HCT116 (cell line): ENCODE data around the gene RGS6. TPM values are rescaled to one million over a fixed set of nuclear protein-coding genes. Genes with fewer than 3 reads are reported as not detected.

Source experiments
- ATAC-seq: fragments of 200-7000 bp; cut with Tn5 transposase; 2 replicates; pipeline ENCODE4 v1.9.1; 2020; ENCODE audit warnings: mild to moderate bottlenecking, moderate library complexity
- BruUV-seq: library from RNA; stranded (reverse); fragments of 400-500 nt; replicated peaks from 2 replicates; lab custom pipeline; 2021; lab: Mats Ljungman, UMichigan
- CTCF ChIA-PET: fragments of 300-600 bp; sonication (Branson Sonifier 250); formaldehyde crosslinking; loops from one replicate; lab custom pipeline; 2021; ENCODE audit warnings: antibody characterized with exemption; lab: Charles Lee
- POLR2A ChIA-PET: fragments of 300-600, 350-600 bp; sonication (Branson Sonifier 250); formaldehyde crosslinking; loops from one replicate; lab custom pipeline; 2021; ENCODE audit warnings: antibody characterized with exemption; lab: Charles Lee
- RAD21 ChIA-PET, 2 experiments: fragments of 300-600 bp; sonication (Branson Sonifier 250); formaldehyde crosslinking; loops; one replicate each; lab custom pipeline; 2023; ENCODE audit warnings: low total read pairs in 2 of 2; ENCODE audit not compliant: uncharacterized antibody in 2 of 2, unreplicated experiment in 2 of 2, low non-redundant PET in 1 of 2; lab: Charles Lee
- DNase-seq: peaks from one replicate; pipeline ENCODE4 v3.0.0-alpha.2; 2010; ENCODE audit warnings: low read depth, low spot score
- H2AFZ ChIP-seq: fragments of 200-600 bp; shearing (Covaris generic), sonication (generic); 2 replicates; pipeline ENCODE4 v1.6.1; 2017; ENCODE audit warnings: low read depth, mixed run types, mixed read lengths, antibody characterized with exemption, low read length; ENCODE audit not compliant: poor library complexity, severe bottlenecking
- H3K27ac ChIP-seq: 2 replicates; pipeline ENCODE4 v1.5.1; 2012; ENCODE audit warnings: low read depth, low read length
- H3K27me3 ChIP-seq: fragments of 200-600 bp; sonication (generic); 2 replicates; pipeline ENCODE4 v1.6.1; 2016; ENCODE audit warnings: mixed run types, low read length, mixed read lengths; ENCODE audit not compliant: insufficient read depth
- H3K36me3 ChIP-seq, 2 experiments: fragments of 200-500 bp in 1 of 2; fragments of 200-600 bp in 1 of 2; sonication (Bioruptor generic) in 1 of 2; sonication (generic) in 1 of 2; 2 replicates each; pipeline versions ENCODE4 v1.5.1 to v1.6.1; 2014 to 2016; ENCODE audit warnings: low read length in 2 of 2, inconsistent platforms in 1 of 2, mixed read lengths in 1 of 2, mixed run types in 1 of 2; ENCODE audit not compliant: insufficient read depth in 2 of 2, control insufficient read depth in 1 of 2
- H3K4me1 ChIP-seq, 2 experiments: fragments of 200-600 bp in 1 of 2; sonication (generic) in 1 of 2; 2 replicates each; pipeline versions ENCODE4 v1.5.1 to v1.6.1; 2012 to 2017; ENCODE audit warnings: low read length in 2 of 2, inconsistent platforms in 1 of 2, mild to moderate bottlenecking in 1 of 2, mixed read lengths in 1 of 2, mixed run types in 1 of 2, moderate library complexity in 1 of 2; ENCODE audit not compliant: insufficient read depth in 2 of 2, control insufficient read depth in 1 of 2
- H3K4me2 ChIP-seq: fragments of 200-600 bp; sonication (generic); 2 replicates; pipeline ENCODE4 v1.6.1; 2017; ENCODE audit warnings: mixed run types, low read length, mixed read lengths
- H3K4me3 ChIP-seq, 2 experiments: fragments of 200-600 bp in 1 of 2; sonication (generic) in 1 of 2; replicated peaks in 1 of 2; 2 replicates each; pipeline ENCODE4 v1.5.1; 2011 to 2016; ENCODE audit warnings: low read length in 2 of 2, control low read depth in 1 of 2, low read depth in 1 of 2, mild to moderate bottlenecking in 1 of 2, mixed read lengths in 1 of 2, mixed run types in 1 of 2
- H3K79me2 ChIP-seq: fragments of 200-600 bp; sonication (generic); 2 replicates; pipeline ENCODE4 v1.6.1; 2017; ENCODE audit warnings: mild to moderate bottlenecking, mixed run types, low read length, moderate library complexity, mixed read lengths; ENCODE audit not compliant: insufficient read depth
- H3K9ac ChIP-seq: fragments of 200-600 bp; sonication (generic); 2 replicates; pipeline ENCODE4 v1.6.1; 2016; ENCODE audit warnings: low read length, mixed read lengths
- H3K9me2 ChIP-seq: fragments of 200-600 bp; sonication (generic), shearing (Covaris generic); 2 replicates; pipeline ENCODE4 v1.6.1; 2017; ENCODE audit warnings: mixed run types, mild to moderate bottlenecking, moderate library complexity; ENCODE audit not compliant: insufficient read depth
- H3K9me3 ChIP-seq, 2 experiments: fragments of 200-500 bp in 1 of 2; fragments of 200-600 bp in 1 of 2; sonication (Bioruptor generic) in 1 of 2; sonication (generic) in 1 of 2; 2 replicates each; pipeline ENCODE4 v1.6.1; 2014 to 2017; ENCODE audit warnings: low read length in 2 of 2, mixed read lengths in 2 of 2, inconsistent platforms in 1 of 2, low read depth in 1 of 2, mild to moderate bottlenecking in 1 of 2, mixed run types in 1 of 2, moderate library complexity in 1 of 2; ENCODE audit not compliant: control insufficient read depth in 1 of 2, insufficient read depth in 1 of 2
- H4K20me1 ChIP-seq: fragments of 200-600 bp; sonication (generic), shearing (Covaris generic); 2 replicates; pipeline ENCODE4 v1.6.1; 2017; ENCODE audit warnings: mixed run types, mild to moderate bottlenecking, moderate library complexity; ENCODE audit not compliant: insufficient read depth
- CBX3 ChIP-seq: IDR thresholded peaks from 2 replicates; pipeline ENCODE4 v1.6.1; 2012; ENCODE audit warnings: low read depth
- CEBPB ChIP-seq: IDR thresholded peaks from 2 replicates; pipeline ENCODE4 v1.6.1; 2012; ENCODE audit warnings: low read depth
- CTCF ChIP-seq, 3 experiments: fragments of 200-600 bp in 1 of 3; sonication (generic) in 1 of 3; IDR thresholded peaks in 2 of 3; conservative IDR thresholded peaks in 1 of 3; 2 replicates each; pipeline ENCODE4 v1.5.1; 2012 to 2017; ENCODE audit warnings: low read depth in 2 of 3, low read length in 2 of 3, antibody characterized with exemption in 1 of 3, borderline replicate concordance in 1 of 3, control low read depth in 1 of 3, mild to moderate bottlenecking in 1 of 3, mixed read lengths in 1 of 3, mixed run types in 1 of 3, moderate library complexity in 1 of 3; ENCODE audit not compliant: insufficient read depth in 1 of 3
- EGR1 ChIP-seq: IDR thresholded peaks from 2 replicates; pipeline ENCODE4 v1.6.1; 2012; ENCODE audit warnings: low read depth
- POLR2A ChIP-seq: IDR thresholded peaks from 2 replicates; pipeline ENCODE4 v1.7.0; 2011; ENCODE audit warnings: borderline replicate concordance; ENCODE audit not compliant: insufficient read depth, insufficient read length; ENCODE audit errors: extremely low read depth
- POLR2AphosphoS5 ChIP-seq: IDR thresholded peaks from 2 replicates; pipeline ENCODE4 v1.6.1; 2011; ENCODE audit warnings: mild to moderate bottlenecking, low read depth, low read length, moderate library complexity
- ZBTB33 ChIP-seq: IDR thresholded peaks from 2 replicates; pipeline ENCODE4 v1.6.1; 2011; ENCODE audit warnings: mild to moderate bottlenecking, low read length, moderate library complexity; ENCODE audit not compliant: insufficient replicate concordance; ENCODE audit errors: extremely low read depth
- intact Hi-C: fragments of 100-400 bp; cut with micrococcal nuclease; formaldehyde crosslinking; loops from 2 replicates; pipeline ENCODE4 v1.10.0; 2022
- total RNA-seq: library from RNA; stranded (reverse); gene quantifications from one replicate; pipeline ENCODE4 v1.2.1, GENCODE V29; 2021; ENCODE audit not compliant: unreplicated experiment

Gene RGS6
- total RNA-seq, 1 experiment from 2014 or later: 4.7 TPM

- ChIA-PET RAD21 (no interaction called here), CTCF (no interaction called here), POLR2A (no interaction called here)
- TF ChIP-seq CBX3 (no peak), CTCF (IDR thresholded peaks at IDR 0.05 in 2 of 3, conservative IDR thresholded peaks at IDR 0.05 in 1 of 3; ENCODE audit: borderline replicate concordance in 1 of 3, insufficient read depth in 1 of 3, low read depth in 2 of 3, low read length in 2 of 3) (no peak), CEBPB (no peak), POLR2AphosphoS5 (no peak), ZBTB33 (no peak), EGR1 (no peak), POLR2A (no peak)
- intact Hi-C loops: no loop called here
- peaks cover 7 to 28% of the 10 kb centered on the region in 2 experiments for H3K4me1 ChIP-seq
- H3K27me3 ChIP-seq: no peaks in the 10 kb centered on the region
- H3K27ac ChIP-seq: no peak overlapping the region
- no peaks in the 10 kb centered on the region for H3K9me3 ChIP-seq
- H4K20me1 ChIP-seq: no peaks in the 10 kb centered on the region
- no peak overlapping the region for H3K4me2 ChIP-seq
- ATAC-seq: no peak
- no peaks in the 10 kb centered on the region for H3K9me2 ChIP-seq
- no peaks in the 10 kb centered on the region for H3K79me2 ChIP-seq
- H3K4me3 ChIP-seq: no peak overlapping the region
- DNase-seq: no peak
- no TSS peak for BruUV-seq
- no peaks in the 10 kb centered on the region for H3K36me3 ChIP-seq
- H2AFZ ChIP-seq: no peak overlapping the region
- no peak overlapping the region for H3K9ac ChIP-seq
Observed at GRCh38 chr14:72610831-72611200, 678.6 kb downstream of the RGS6 start.
